Heart right ventricle (tissue), 16 donors: Measurements from ENCODE around the gene MYO10. TPM values are rescaled to one million over a fixed set of nuclear protein-coding genes. Genes with fewer than 3 reads are reported as not detected.

Experiments used
- ATAC-seq, 8 donors: fragments of 200-7000 bp; cut with Tn5 transposase; one replicate each; pipeline ENCODE4 v1.9.1; 2020; ENCODE audit warnings: mild to moderate bottlenecking in 8 of 8, moderate library complexity in 8 of 8, moderate number of reproducible peaks in 1 of 8
- DNase-seq, 2 donors: peaks; one replicate each; pipeline ENCODE4 v3.0.0-alpha.2; 2020
- H3K27ac ChIP-seq, 10 donors: fragments of 200-600 bp; sonication (generic) in 2 of 10; one replicate each; pipeline versions ENCODE4 v1.5.0 to v1.8.0; 2020 to 2022; ENCODE audit warnings: mild to moderate bottlenecking in 3 of 10
- H3K27me3 ChIP-seq, 7 donors: fragments of 200-600 bp; one replicate each; pipeline ENCODE4 v1.8.0; 2021 to 2022; ENCODE audit warnings: mild to moderate bottlenecking in 2 of 7
- H3K36me3 ChIP-seq, 9 donors: fragments of 200-600 bp; sonication (generic) in 1 of 9; one replicate each; pipeline versions ENCODE4 v1.5.0 to v1.8.0; 2020 to 2022; ENCODE audit warnings: mild to moderate bottlenecking in 2 of 9
- H3K4me1 ChIP-seq, 9 donors: fragments of 200-600 bp; sonication (generic) in 1 of 9; one replicate each; pipeline versions ENCODE4 v1.5.0 to v1.8.0; 2020 to 2022; ENCODE audit warnings: mild to moderate bottlenecking in 4 of 9
- H3K4me3 ChIP-seq, 10 donors: fragments of 200-600 bp; sonication (generic) in 2 of 10; one replicate each; pipeline versions ENCODE4 v1.5.0 to v1.8.0; 2020 to 2022; ENCODE audit warnings: mild to moderate bottlenecking in 7 of 10, moderate library complexity in 2 of 10
- H3K9me3 ChIP-seq, 11 donors: fragments of 200-600 bp in 10 of 11; sonication (generic) in 2 of 11; one replicate each; pipeline versions ENCODE4 v1.5.0 to v1.8.0; 2013 to 2022; ENCODE audit warnings: mild to moderate bottlenecking in 2 of 11, control low read depth in 1 of 11, moderate library complexity in 1 of 11
- CTCF ChIP-seq, 9 donors: fragments of 200-600 bp; sonication (generic) in 2 of 9; IDR thresholded peaks; one replicate each; pipeline versions ENCODE4 v1.5.0 to v1.8.0; 2021 to 2022; ENCODE audit warnings: antibody characterized with exemption in 9 of 9, mild to moderate bottlenecking in 5 of 9, moderate library complexity in 1 of 9
- WGBS, 2 donors: extraction: QIAGEN DNeasy Blood & Tissue Kit; methylation state at CpG; one replicate each; pipeline ENCODE4 v1.1.7; 2013; ENCODE audit warnings: inconsistent platforms in 1 of 2; 5-methylcytosine and 5-hydroxymethylcytosine counted together
- intact Hi-C, 10 donors: fragments of 100-400 bp; cut with DNase I; formaldehyde crosslinking; loops; one replicate each; pipeline versions ENCODE4 v1.11.1 to v1.14.2; 2022
- polyA plus RNA-seq, 2 donors: library from polyadenylated mRNA; stranded (reverse); fragments of 200-250 nt; gene quantifications; one replicate each; pipeline ENCODE4 v1.2.3, GENCODE V29; 2013
- total RNA-seq, 10 donors: library from RNA; stranded (reverse); fragmentation: NEBNext Ultra II Directional in 3 of 10; extraction: Animal tissue kit (Norgen Biotek cat#: 25700) in 3 of 10; gene quantifications; one replicate each; pipeline versions ENCODE4 v1.2.1 to v1.2.4, GENCODE V29; 2021 to 2023
- donor health status: Arrhythmogenic right ventricular cardiomyopathy.
- donor health status: ischemic (EF 13 %, LVEDD 7.1; RV severe dilation, severe dysfunction).
- donor health status: healthy with polysubstance abuse.
- donor health status: DM: no; HTN: yes; CAD: no.
- donor health status: DM: no; HTN: no; CAD: no.
- donor health status: ischemic (EF 25% LVEDD 6.9; RV normal size, moderate dysfunction).
- donor health status: ischemic (EF 25% LVEDD 5.7; RV mildly dilated, moderate dysfunction).
- donor health status: healthy.
- donor health status: DM: yes; HTN: yes; CAD: no.
- donor health status: Ischemic cardiomyopathy.
- donor health status: ischemic (EF 35%, LVEDD 5.7; RV mildly dilated, moderate dysfunction).
- donor health status: nonischemic (EF 11% LVEDD 7.7; RV severe dilation, severe dysfunction).
- donor health status: DM: yes; HTN: yes; CAD: no.
- donor health status: PGD.
- donor health status: ischemic (EF 29% LVEDD 5.4; RV normal size, mild dysfunction).
- donor health status: nonischemic (EF 23%, LVEDD 6.1; RV moderate dilation, normal function).

MYO10 gene
- total and polyA plus RNA-seq, 12 donors: 1.2 to 8.2 (median 4.6) TPM

DNA sequence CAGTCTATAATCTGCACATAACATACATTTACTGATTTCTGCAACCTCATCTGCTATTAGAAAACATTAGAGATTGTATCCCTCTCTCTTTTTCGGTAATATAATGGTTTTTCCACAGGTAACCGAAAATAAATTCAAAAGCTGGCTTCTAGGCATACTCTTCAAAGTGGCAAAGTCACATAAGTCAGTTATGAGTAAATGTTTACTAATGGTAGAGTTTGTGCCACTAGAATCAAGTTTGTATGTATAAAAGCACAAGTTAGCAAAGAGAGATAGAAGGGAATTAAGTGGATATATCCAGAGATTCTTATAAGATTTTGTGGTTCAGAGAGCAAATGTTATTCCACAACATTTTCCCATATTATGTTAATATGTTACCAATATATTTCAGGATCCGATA lies 86.9 kb downstream of the MYO10 start:
- Histone ChIP-seq H3K36me3 (no peaks in the 10 kb centered on the region), H3K4me3 (no peak overlapping the region), H3K9me3 (no peaks in the 10 kb centered on the region), H3K27me3 (no peaks in the 10 kb centered on the region), H3K27ac (no peak overlapping the region), H3K4me1 (peaks cover 0 to 9% (median 0%) of the 10 kb centered on the region in 9 donors)
- ATAC-seq (no peak), DNase-seq (no peak)
- TF ChIP-seq CTCF (IDR thresholded peaks at IDR 0.05): no peak
- 96 to 97% methylated on average over 3 of the region's 3 CpGs for WGBS, 2 donors
- intact Hi-C loops: no loop called here

DNA sequence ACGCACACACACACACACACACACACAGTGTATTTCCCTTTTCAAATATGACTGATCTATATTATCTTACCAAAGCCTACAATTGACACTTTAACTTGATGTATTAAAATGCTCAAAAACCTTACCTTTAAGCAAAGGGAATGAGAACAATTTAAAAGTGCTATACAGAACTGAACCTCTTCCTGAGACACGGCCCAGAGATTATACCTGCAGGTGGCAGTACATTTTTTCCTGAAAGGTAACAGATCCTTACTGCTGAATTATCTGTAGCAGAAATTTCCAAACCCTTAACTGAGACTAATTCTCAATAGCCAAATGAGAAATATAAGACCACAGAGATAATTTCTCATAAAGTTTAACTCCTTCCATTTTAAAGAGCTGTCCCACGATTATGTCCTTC lies 91.1 kb downstream of the MYO10 start:
- intact Hi-C loops: no loop called here
- Histone ChIP-seq H3K27ac (no peak overlapping the region), H3K4me1 (peaks cover 0 to 22% (median 0%) of the 10 kb centered on the region in 9 donors), H3K27me3 (no peaks in the 10 kb centered on the region), H3K36me3 (no peaks in the 10 kb centered on the region), H3K9me3 (no peaks in the 10 kb centered on the region), H3K4me3 (no peak overlapping the region)
- 92 to 96% methylated on average over 3 of the region's 3 CpGs for WGBS, 2 donors
- DNase-seq (no peak), ATAC-seq (no peak)
- no peak for TF ChIP-seq CTCF (IDR thresholded peaks at IDR 0.05)

DNA sequence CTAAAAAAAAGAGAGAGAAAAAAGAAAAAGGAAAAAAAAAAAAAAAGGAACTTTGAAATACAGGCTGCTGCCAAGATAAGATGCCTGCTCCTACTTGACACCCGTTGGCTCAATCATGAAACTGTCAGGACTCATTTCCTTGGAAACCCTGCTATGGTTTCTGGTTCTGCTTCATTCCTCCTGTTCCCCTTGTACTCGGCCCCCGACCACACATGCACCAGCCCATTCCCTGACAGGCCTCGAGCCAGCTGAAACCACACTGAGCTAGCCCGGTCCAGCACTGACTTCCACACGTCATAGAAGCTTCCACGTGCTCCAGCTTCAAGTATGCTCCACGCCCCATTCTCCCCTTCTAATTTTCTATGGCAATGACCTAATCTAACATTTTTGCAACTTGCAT lies 93.2 kb downstream of the MYO10 start:
- H3K27ac ChIP-seq: no peak overlapping the region
- no peak overlapping the region for H3K4me3 ChIP-seq
- 66 to 67% methylated on average over 8 of the region's 8 CpGs for WGBS, 2 donors
- TF ChIP-seq CTCF (IDR thresholded peaks at IDR 0.05): no peak
- H3K9me3 ChIP-seq: no peaks in the 10 kb centered on the region
- no peak for ATAC-seq
- peaks cover 0 to 22% (median 0%) of the 10 kb centered on the region in 9 donors for H3K4me1 ChIP-seq
- intact Hi-C loops: no loop called here
- H3K36me3 ChIP-seq: no peaks in the 10 kb centered on the region
- DNase-seq: no peak
- H3K27me3 ChIP-seq: no peaks in the 10 kb centered on the region

GRCh38 chr5:16841416-16841815 lies 94.7 kb downstream of the MYO10 start:
- ATAC-seq (no peak), DNase-seq (no peak)
- WGBS, 2 donors: 74 to 85% methylated on average over 7 of the region's 7 CpGs
- H3K4me1 ChIP-seq: peaks cover 0 to 21% (median 0%) of the 10 kb centered on the region in 9 donors
- no peak overlapping the region for H3K4me3 ChIP-seq
- no peak overlapping the region for H3K27ac ChIP-seq
- no peaks in the 10 kb centered on the region for H3K36me3 ChIP-seq
- intact Hi-C loops: no loop called here
- no peak for TF ChIP-seq CTCF (IDR thresholded peaks at IDR 0.05)
- H3K9me3 ChIP-seq: no peaks in the 10 kb centered on the region
- H3K27me3 ChIP-seq: no peaks in the 10 kb centered on the region
